ENCODE data around the gene KRT20. TPM values are rescaled to one million over a fixed set of nuclear protein-coding genes. Genes with fewer than 3 reads are reported as not detected.

KRT20 gene
- total RNA-seq, 1 experiment from 2014 or later, result not detected

- BruUV-seq (replicated peaks), result no TSS peak
- Histone ChIP-seq H3K9me3 (ENCODE audit: low read depth, low read length, poor library complexity, severe bottlenecking) (no peaks in the 10 kb centered on the region), H3K36me3 (ENCODE audit: insufficient read depth, low read length, poor library complexity, severe bottlenecking) (no peaks in the 10 kb centered on the region), H3K4me1 (ENCODE audit: insufficient read depth, low read length, poor library complexity, severe bottlenecking) (peaks cover 4% of the 10 kb centered on the region), H3K4me3 (ENCODE audit: low read depth, low read length, poor library complexity, severe bottlenecking) (no peak overlapping the region), H3K27ac (ENCODE audit: low read depth, low read length, poor library complexity, severe bottlenecking) (no peak overlapping the region), H3K27me3 (replicated peaks; ENCODE audit: insufficient read depth, low read depth, low read length, poor library complexity) (no peaks in the 10 kb centered on the region)
- POLR2A ChIA-PET (ENCODE audit: low non-redundant PET), result no interaction called here
- CTCF ChIA-PET, result no interaction called here
- intact Hi-C loops (cut with micrococcal nuclease; ENCODE audit: unreplicated experiment), result no loop called here
- no peak for DNase-seq (ENCODE audit: low spot score)
- TF ChIP-seq EZH2 (IDR thresholded peaks at IDR 0.05; ENCODE audit: borderline replicate concordance, low read depth, low read length, poor library complexity, severe bottlenecking), result no peak
- TF ChIP-seq CTCF (conservative IDR thresholded peaks at IDR 0.05; ENCODE audit: low read depth, low read length), result no peak
These were observed 32.7 kb downstream of the KRT20 start for GRCh38 chr17:40852364-40852763.

DNA sequence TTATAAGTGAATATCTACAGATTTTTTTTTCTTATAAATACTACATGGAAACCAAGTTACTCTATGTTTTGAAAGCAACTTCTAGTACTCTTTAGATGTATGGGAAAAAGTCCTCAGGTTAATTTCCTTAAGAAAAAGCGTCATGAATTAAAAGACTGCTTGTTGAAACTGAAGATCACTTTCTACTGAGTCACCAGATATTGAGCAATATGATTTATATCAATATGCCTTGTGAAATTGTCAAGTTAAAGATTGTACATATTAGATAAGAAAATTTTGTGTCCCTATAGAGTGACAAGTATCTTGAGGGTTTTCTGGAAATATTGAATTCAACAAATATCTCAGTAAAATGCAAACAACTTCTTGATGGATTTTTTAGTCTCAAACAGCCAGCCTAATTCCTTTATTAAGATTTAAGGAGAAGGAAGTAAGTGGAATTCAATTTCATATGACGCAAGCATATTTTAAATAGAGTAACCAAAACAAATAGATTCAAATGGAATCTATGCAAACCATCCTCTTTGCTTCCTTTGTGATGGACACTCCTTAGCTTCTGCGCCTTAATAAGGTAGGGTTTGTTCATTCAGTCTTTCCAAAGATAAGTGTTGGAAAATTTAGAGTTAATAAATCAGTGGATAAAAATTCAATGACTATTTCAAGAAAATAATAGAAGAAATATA lies 34.6 kb downstream of the KRT20 start:
- POLR2A ChIA-PET (ENCODE audit: low non-redundant PET), result no interaction called here
- DNase-seq (ENCODE audit: low spot score), result no peak
- Histone ChIP-seq H3K36me3 (ENCODE audit: insufficient read depth, low read length, poor library complexity, severe bottlenecking) (no peaks in the 10 kb centered on the region), H3K4me3 (ENCODE audit: low read depth, low read length, poor library complexity, severe bottlenecking) (no peak overlapping the region), H3K27ac (ENCODE audit: low read depth, low read length, poor library complexity, severe bottlenecking) (no peak overlapping the region), H3K9me3 (ENCODE audit: low read depth, low read length, poor library complexity, severe bottlenecking) (no peaks in the 10 kb centered on the region), H3K27me3 (replicated peaks; ENCODE audit: insufficient read depth, low read depth, low read length, poor library complexity) (no peaks in the 10 kb centered on the region), H3K4me1 (ENCODE audit: insufficient read depth, low read length, poor library complexity, severe bottlenecking) (no peaks in the 10 kb centered on the region)
- intact Hi-C loops (cut with micrococcal nuclease; ENCODE audit: unreplicated experiment), result no loop called here
- BruUV-seq (replicated peaks), result no TSS peak
- CTCF ChIA-PET, result no interaction called here
- TF ChIP-seq EZH2 (IDR thresholded peaks at IDR 0.05; ENCODE audit: borderline replicate concordance, low read depth, low read length, poor library complexity, severe bottlenecking) (no peak), CTCF (conservative IDR thresholded peaks at IDR 0.05; ENCODE audit: low read depth, low read length) (no peak)

DNA sequence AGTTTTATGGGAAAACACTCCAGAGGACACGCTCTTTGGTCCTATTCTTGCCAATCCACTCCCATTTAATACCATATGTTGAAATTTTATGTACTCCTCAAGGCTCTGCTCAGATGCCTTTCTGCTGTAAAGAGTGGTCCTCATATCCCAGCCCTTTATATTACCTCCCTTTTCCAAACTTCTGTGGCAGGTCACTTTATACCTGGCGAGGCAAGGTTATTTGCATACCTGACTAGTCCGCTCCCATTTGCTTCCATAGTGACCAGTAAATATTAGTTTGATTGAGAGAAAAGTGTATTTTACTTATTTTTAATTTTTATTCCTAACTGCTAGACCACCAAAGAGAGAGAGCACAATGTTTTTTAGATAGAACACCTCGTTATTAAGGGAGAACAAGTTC lies 35.3 kb downstream of the KRT20 start:
- no peak overlapping the region for H3K27ac ChIP-seq (ENCODE audit: low read depth, low read length, poor library complexity, severe bottlenecking)
- H3K4me1 ChIP-seq (ENCODE audit: insufficient read depth, low read length, poor library complexity, severe bottlenecking), result no peaks in the 10 kb centered on the region
- TF ChIP-seq EZH2 (IDR thresholded peaks at IDR 0.05; ENCODE audit: borderline replicate concordance, low read depth, low read length, poor library complexity, severe bottlenecking), result no peak
- TF ChIP-seq CTCF (conservative IDR thresholded peaks at IDR 0.05; ENCODE audit: low read depth, low read length), result no peak
- POLR2A ChIA-PET (ENCODE audit: low non-redundant PET), result no interaction called here
- intact Hi-C loops (cut with micrococcal nuclease; ENCODE audit: unreplicated experiment), result no loop called here
- no peak overlapping the region for H3K4me3 ChIP-seq (ENCODE audit: low read depth, low read length, poor library complexity, severe bottlenecking)
- H3K27me3 ChIP-seq (replicated peaks; ENCODE audit: insufficient read depth, low read depth, low read length, poor library complexity), result no peaks in the 10 kb centered on the region
- no peaks in the 10 kb centered on the region for H3K9me3 ChIP-seq (ENCODE audit: low read depth, low read length, poor library complexity, severe bottlenecking)
- DNase-seq (ENCODE audit: low spot score), result no peak
- no peaks in the 10 kb centered on the region for H3K36me3 ChIP-seq (ENCODE audit: insufficient read depth, low read length, poor library complexity, severe bottlenecking)
- CTCF ChIA-PET, result no interaction called here
- BruUV-seq (replicated peaks), result no TSS peak
